Astrocyte (in vitro differentiated cells and primary cell): ENCODE data around the gene PTPRD.

ENCODE experiments used
- CTCF ChIP-seq: IDR thresholded peaks from 2 replicates; pipeline ENCODE4 v1.5.1; 2011; ENCODE audit warnings: low read depth, mild to moderate bottlenecking, inconsistent platforms, low read length, moderate library complexity; ENCODE audit not compliant: insufficient read depth
- EZH2 ChIP-seq: IDR thresholded peaks from 2 replicates; pipeline ENCODE4 v1.6.1; 2012; ENCODE audit warnings: mild to moderate bottlenecking, low read length, inconsistent platforms; ENCODE audit not compliant: insufficient read depth

GRCh38 chr9:9750719-9751118 is 862.1 kb downstream of the PTPRD start:
- TF ChIP-seq CTCF (no peak), EZH2 (no peak)
